BJ (cell line): ENCODE results near the gene ZNF566. TPM values are rescaled to one million over a fixed set of nuclear protein-coding genes. Genes with fewer than 3 reads are reported as not detected.

Experiments used
- CTCF ChIA-PET: fragments of 350-600 bp; formaldehyde crosslinking; extraction: SDS; loops from one replicate; lab custom pipeline; 2021; ENCODE audit warnings: antibody characterized with exemption, inconsistent platforms; lab: Yijun Ruan, JAX
- POLR2A ChIA-PET: fragments of 300-600 bp; sonication (Branson Sonifier 250); formaldehyde crosslinking; extraction: SDS; loops from one replicate; lab custom pipeline; 2021; ENCODE audit warnings: antibody characterized with exemption; lab: Charles Lee
- DNase-seq: peaks from one replicate; pipeline ENCODE4 v3.0.0-alpha.2; 2011; ENCODE audit warnings: low read depth
- H3K27me3 ChIP-seq: 2 replicates; pipeline ENCODE4 v1.6.0; 2011; ENCODE audit warnings: low read length; ENCODE audit not compliant: control insufficient read depth, insufficient read depth
- H3K36me3 ChIP-seq: 2 replicates; pipeline ENCODE4 v1.5.1; 2011; ENCODE audit warnings: low read length; ENCODE audit not compliant: control insufficient read depth, insufficient read depth
- H3K4me3 ChIP-seq: 2 replicates; pipeline ENCODE4 v1.5.1; 2011; ENCODE audit warnings: low read depth, mild to moderate bottlenecking, control low read depth, low read length
- polyA plus RNA-seq: library from polyadenylated mRNA; depleted of rRNA; stranded (reverse); fragments of >200 nt; gene quantifications from 2 replicates; pipeline ENCODE4 v1.2.3, GENCODE V29; 2011; rRNA removed
- TF ChIP-seq, protein P1 (sequence below): IDR thresholded peaks from 2 replicates; pipeline ENCODE4 v1.5.1; 2011; ENCODE audit warnings: low read depth, mild to moderate bottlenecking, control low read depth, inconsistent platforms, low read length, moderate library complexity; ENCODE audit not compliant: insufficient read depth

Gene ZNF566
- polyA plus RNA-seq, 1 experiment, result 3.6 TPM

- POLR2A ChIA-PET, result no interaction called here
- no peaks in the 10 kb centered on the region for H3K27me3 ChIP-seq
- no peak for DNase-seq
- H3K4me3 ChIP-seq, result no peak overlapping the region
- CTCF ChIA-PET, result no interaction called here
- peaks cover 7% of the 10 kb centered on the region for H3K36me3 ChIP-seq
- TF ChIP-seq, protein P1, sequence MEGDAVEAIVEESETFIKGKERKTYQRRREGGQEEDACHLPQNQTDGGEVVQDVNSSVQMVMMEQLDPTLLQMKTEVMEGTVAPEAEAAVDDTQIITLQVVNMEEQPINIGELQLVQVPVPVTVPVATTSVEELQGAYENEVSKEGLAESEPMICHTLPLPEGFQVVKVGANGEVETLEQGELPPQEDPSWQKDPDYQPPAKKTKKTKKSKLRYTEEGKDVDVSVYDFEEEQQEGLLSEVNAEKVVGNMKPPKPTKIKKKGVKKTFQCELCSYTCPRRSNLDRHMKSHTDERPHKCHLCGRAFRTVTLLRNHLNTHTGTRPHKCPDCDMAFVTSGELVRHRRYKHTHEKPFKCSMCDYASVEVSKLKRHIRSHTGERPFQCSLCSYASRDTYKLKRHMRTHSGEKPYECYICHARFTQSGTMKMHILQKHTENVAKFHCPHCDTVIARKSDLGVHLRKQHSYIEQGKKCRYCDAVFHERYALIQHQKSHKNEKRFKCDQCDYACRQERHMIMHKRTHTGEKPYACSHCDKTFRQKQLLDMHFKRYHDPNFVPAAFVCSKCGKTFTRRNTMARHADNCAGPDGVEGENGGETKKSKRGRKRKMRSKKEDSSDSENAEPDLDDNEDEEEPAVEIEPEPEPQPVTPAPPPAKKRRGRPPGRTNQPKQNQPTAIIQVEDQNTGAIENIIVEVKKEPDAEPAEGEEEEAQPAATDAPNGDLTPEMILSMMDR, result no peak
Observed at GRCh38 chr19:36409841-36410240, 79.5 kb downstream of the ZNF566 start.

- no peaks in the 10 kb centered on the region for H3K27me3 ChIP-seq
- TF ChIP-seq, protein P1, result no peak
- CTCF ChIA-PET, result no interaction called here
- peaks cover 7% of the 10 kb centered on the region for H3K36me3 ChIP-seq
- H3K4me3 ChIP-seq, result no peak overlapping the region
- no peak for DNase-seq
- POLR2A ChIA-PET, result no interaction called here
Observed at GRCh38 chr19:36408101-36408500, 81.3 kb downstream of the ZNF566 start.

- Histone ChIP-seq H3K27me3 (no peaks in the 10 kb centered on the region), H3K36me3 (peaks cover 8% of the 10 kb centered on the region), H3K4me3 (no peak overlapping the region)
- ChIA-PET CTCF (interaction anchor here (0.7 kb wide), 1 partner anchor 21 kb away, joined by 3 read pairs; no protein-coding TSS in a partner anchor), POLR2A (no interaction called here)
- TF ChIP-seq, protein P1, result no peak
- no peak for DNase-seq
Observed at GRCh38 chr19:36404498-36404897, 84.9 kb downstream of the ZNF566 start.

DNA sequence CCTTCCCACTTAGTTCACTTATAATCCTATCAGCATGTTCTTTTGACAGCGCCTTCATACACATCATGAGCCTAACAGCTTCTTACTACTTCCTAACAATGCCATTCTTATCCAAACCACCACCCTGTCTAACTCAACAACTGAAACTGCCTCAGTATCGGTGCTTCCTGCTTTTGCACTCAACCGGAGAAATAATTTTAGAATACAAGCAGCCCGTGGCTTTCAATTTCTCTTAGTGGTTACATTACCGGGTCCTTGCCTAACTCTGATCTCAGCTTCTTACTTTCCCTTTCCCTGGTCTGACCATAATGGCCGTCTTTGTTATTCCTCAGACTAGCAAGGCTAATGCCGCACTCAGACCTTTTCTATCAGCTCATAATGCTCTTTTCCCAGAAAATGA is 87.9 kb downstream of the ZNF566 start:
- POLR2A ChIA-PET, result no interaction called here
- no peak for DNase-seq
- TF ChIP-seq, protein P1, result no peak
- Histone ChIP-seq H3K4me3 (no peak overlapping the region), H3K36me3 (peaks cover 6% of the 10 kb centered on the region), H3K27me3 (no peaks in the 10 kb centered on the region)
- CTCF ChIA-PET, result no interaction called here

DNA sequence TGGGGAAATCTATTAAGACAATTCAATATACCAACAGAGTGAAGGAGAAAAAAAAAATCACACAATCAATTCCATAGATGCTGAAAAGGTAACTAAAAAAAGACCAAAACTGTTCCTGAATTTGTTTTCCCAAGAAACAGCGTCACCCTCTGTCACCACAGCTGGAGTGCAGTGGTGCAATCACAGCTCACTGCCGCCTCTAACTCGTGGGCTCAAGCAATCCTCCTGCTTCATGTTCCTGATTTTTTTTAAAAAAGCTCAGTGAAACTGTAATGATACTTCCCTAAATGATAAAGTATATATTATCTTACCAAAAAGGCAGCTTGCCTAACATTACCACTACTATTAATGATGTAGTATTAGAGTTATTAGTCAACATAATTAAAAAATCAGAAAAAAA is 90.8 kb downstream of the ZNF566 start:
- H3K36me3 ChIP-seq, result peaks cover 7% of the 10 kb centered on the region
- no peaks in the 10 kb centered on the region for H3K27me3 ChIP-seq
- DNase-seq, result no peak
- POLR2A ChIA-PET, result no interaction called here
- CTCF ChIA-PET, result no interaction called here
- TF ChIP-seq, protein P1, result no peak
- no peak overlapping the region for H3K4me3 ChIP-seq

Other genes starting within 250 kb of the ZNF566 start
- gene ZFP14, start 110.4 kb downstream of the ZNF566 start, polyA plus RNA-seq, result 0.87 and 1.5 TPM in 2 replicates
- 1.8 and 3.8 TPM in 2 replicates for gene ZFP82, start 70.9 kb downstream of the ZNF566 start, polyA plus RNA-seq
- gene ZNF260, start 38.7 kb upstream of the ZNF566 start, polyA plus RNA-seq, result 3.6 and 11.0 TPM in 2 replicates
- 2.7 and 4.7 TPM in 2 replicates for gene ZNF529, start 83.7 kb upstream of the ZNF566 start, polyA plus RNA-seq
- gene ZNF382, start 115.8 kb upstream of the ZNF566 start, polyA plus RNA-seq, result 0.60 and 1.1 TPM in 2 replicates
- 1.9 and 4.1 TPM in 2 replicates for gene ZNF461, start 177.3 kb upstream of the ZNF566 start, polyA plus RNA-seq
- gene ZNF567, start 198.1 kb upstream of the ZNF566 start, polyA plus RNA-seq, result 2.6 and 5.7 TPM in 2 replicates